Peyer's patch (tissue), 4 donors: ENCODE measurements around the gene NKX1-2.

ENCODE experiments used
- CTCF ChIP-seq, 6 experiments: fragments of 450-650 bp in 4 of 6; fragments of 200-600 bp in 2 of 6; sonication (generic) in 1 of 6; IDR thresholded peaks; one replicate each; pipeline ENCODE4 v1.5.1; 2017 to 2019; ENCODE audit warnings: antibody characterized with exemption in 6 of 6, mild to moderate bottlenecking in 3 of 6, moderate library complexity in 1 of 6
- POLR2A ChIP-seq, 2 donors: fragments of 450-650 bp; IDR thresholded peaks; one replicate each; pipeline ENCODE4 v1.5.1; 2017; ENCODE audit warnings: antibody characterized with exemption in 2 of 2, mild to moderate bottlenecking in 2 of 2, moderate library complexity in 2 of 2

- TF ChIP-seq CTCF (IDR thresholded peaks at IDR 0.05) (no peak), POLR2A (IDR thresholded peaks at IDR 0.05) (no peak)
Observed at GRCh38 chr10:124462348-124462695, 12.5 kb upstream of the NKX1-2 start.
